ENCODE data around the gene SORBS1. TPM values are rescaled to one million over a fixed set of nuclear protein-coding genes. Genes with fewer than 3 reads are reported as not detected.
A peak's percentile ranks its signal among the peaks of the same experiment; 100 is the strongest.

SORBS1 gene
- total RNA-seq, 2 donors from 2014 or later = 1.2 to 2.8 TPM

GRCh38 chr10:95496246-95496911, 64.8 kb downstream of the SORBS1 start:
- ATAC-seq (no peak), DNase-seq (ENCODE audit: low spot score in 2 of 2) (no peak)
- no peaks in the 10 kb centered on the region for H3K36me3 Mint-ChIP-seq
- no peaks in the 10 kb centered on the region for H3K9me3 Mint-ChIP-seq
- H3K27ac Mint-ChIP-seq = peak overlapping the region in 1 of 2 donors; percentile 69

GRCh38 chr10:95493862-95494261, 67.3 kb downstream of the SORBS1 start:
- ATAC-seq = no peak
- Mint-ChIP-seq H3K36me3 (no peaks in the 10 kb centered on the region), H3K27ac (no peak overlapping the region), H3K9me3 (no peaks in the 10 kb centered on the region)
- DNase-seq (ENCODE audit: low spot score in 2 of 2) = no peak

GRCh38 chr10:95487994-95488393, 73.2 kb downstream of the SORBS1 start:
- Mint-ChIP-seq H3K9me3 (no peaks in the 10 kb centered on the region), H3K36me3 (no peaks in the 10 kb centered on the region), H3K27ac (no peak overlapping the region)
- no peak for ATAC-seq
- no peak for DNase-seq (ENCODE audit: low spot score in 2 of 2)

GRCh38 chr10:95485056-95485844, 75.9 kb downstream of the SORBS1 start:
- no peak for DNase-seq (ENCODE audit: low spot score in 2 of 2)
- H3K9me3 Mint-ChIP-seq = no peaks in the 10 kb centered on the region
- H3K36me3 Mint-ChIP-seq = no peaks in the 10 kb centered on the region
- ATAC-seq = peak; percentile 73 to 91
- H3K27ac Mint-ChIP-seq = peak overlapping the region; percentile 4 to 69

GRCh38 chr10:95482501-95483233, 78.5 kb downstream of the SORBS1 start:
- Mint-ChIP-seq H3K27ac (no peak overlapping the region), H3K36me3 (no peaks in the 10 kb centered on the region), H3K9me3 (no peaks in the 10 kb centered on the region)
- DNase-seq (ENCODE audit: low spot score in 2 of 2) (no peak), ATAC-seq (no peak)

GRCh38 chr10:95480901-95481491, 80.2 kb downstream of the SORBS1 start:
- Mint-ChIP-seq H3K36me3 (no peaks in the 10 kb centered on the region), H3K27ac (no peak overlapping the region), H3K9me3 (no peaks in the 10 kb centered on the region)
- peak; percentile 9 to 46 for ATAC-seq
- DNase-seq (ENCODE audit: low spot score in 2 of 2) = no peak

GRCh38 chr10:95480102-95480900, 80.9 kb downstream of the SORBS1 start:
- H3K9me3 Mint-ChIP-seq = no peaks in the 10 kb centered on the region
- H3K36me3 Mint-ChIP-seq = no peaks in the 10 kb centered on the region
- DNase-seq (ENCODE audit: low spot score in 2 of 2) (no peak), ATAC-seq (no peak)
- no peak overlapping the region for H3K27ac Mint-ChIP-seq

- no peaks in the 10 kb centered on the region for H3K9me3 Mint-ChIP-seq
- ATAC-seq (no peak), DNase-seq (ENCODE audit: low spot score in 2 of 2) (no peak)
- no peak overlapping the region for H3K27ac Mint-ChIP-seq
- no peaks in the 10 kb centered on the region for H3K36me3 Mint-ChIP-seq
Measured at GRCh38 chr10:95478935-95479334, 82.2 kb downstream of the SORBS1 start.

GRCh38 chr10:95478185-95478584, 83.0 kb downstream of the SORBS1 start:
- H3K36me3 Mint-ChIP-seq = no peaks in the 10 kb centered on the region
- no peaks in the 10 kb centered on the region for H3K9me3 Mint-ChIP-seq
- no peak for ATAC-seq
- no peak for DNase-seq (ENCODE audit: low spot score in 2 of 2)
- no peak overlapping the region for H3K27ac Mint-ChIP-seq

GRCh38 chr10:95477175-95477520, 84.0 kb downstream of the SORBS1 start:
- Mint-ChIP-seq H3K36me3 (no peaks in the 10 kb centered on the region), H3K27ac (peak overlapping the region in 1 of 2 donors; percentile 67), H3K9me3 (no peaks in the 10 kb centered on the region)
- DNase-seq (ENCODE audit: low spot score in 2 of 2) (no peak), ATAC-seq (no peak)

- Mint-ChIP-seq H3K36me3 (no peaks in the 10 kb centered on the region), H3K9me3 (no peaks in the 10 kb centered on the region), H3K27ac (peak overlapping the region in 1 of 2 donors; percentile 67)
- DNase-seq (ENCODE audit: low spot score in 2 of 2) (no peak), ATAC-seq (no peak)
Measured at GRCh38 chr10:95476469-95477174, 84.5 kb downstream of the SORBS1 start.

- ATAC-seq (no peak), DNase-seq (ENCODE audit: low spot score in 2 of 2) (no peak)
- H3K36me3 Mint-ChIP-seq = no peaks in the 10 kb centered on the region
- H3K27ac Mint-ChIP-seq = no peak overlapping the region
- H3K9me3 Mint-ChIP-seq = no peaks in the 10 kb centered on the region
Measured at GRCh38 chr10:95475827-95476468, 85.2 kb downstream of the SORBS1 start.

GRCh38 chr10:95475003-95475383, 86.2 kb downstream of the SORBS1 start:
- DNase-seq (ENCODE audit: low spot score in 2 of 2) = no peak
- ATAC-seq = no peak
- no peaks in the 10 kb centered on the region for H3K9me3 Mint-ChIP-seq
- H3K27ac Mint-ChIP-seq = no peak overlapping the region
- H3K36me3 Mint-ChIP-seq = no peaks in the 10 kb centered on the region

GRCh38 chr10:95474228-95475002, 86.8 kb downstream of the SORBS1 start:
- ATAC-seq (no peak), DNase-seq (ENCODE audit: low spot score in 2 of 2) (no peak)
- H3K36me3 Mint-ChIP-seq = no peaks in the 10 kb centered on the region
- no peak overlapping the region for H3K27ac Mint-ChIP-seq
- no peaks in the 10 kb centered on the region for H3K9me3 Mint-ChIP-seq
